Measurements from ENCODE around the gene POLR2I.

Gene POLR2I

DNA sequence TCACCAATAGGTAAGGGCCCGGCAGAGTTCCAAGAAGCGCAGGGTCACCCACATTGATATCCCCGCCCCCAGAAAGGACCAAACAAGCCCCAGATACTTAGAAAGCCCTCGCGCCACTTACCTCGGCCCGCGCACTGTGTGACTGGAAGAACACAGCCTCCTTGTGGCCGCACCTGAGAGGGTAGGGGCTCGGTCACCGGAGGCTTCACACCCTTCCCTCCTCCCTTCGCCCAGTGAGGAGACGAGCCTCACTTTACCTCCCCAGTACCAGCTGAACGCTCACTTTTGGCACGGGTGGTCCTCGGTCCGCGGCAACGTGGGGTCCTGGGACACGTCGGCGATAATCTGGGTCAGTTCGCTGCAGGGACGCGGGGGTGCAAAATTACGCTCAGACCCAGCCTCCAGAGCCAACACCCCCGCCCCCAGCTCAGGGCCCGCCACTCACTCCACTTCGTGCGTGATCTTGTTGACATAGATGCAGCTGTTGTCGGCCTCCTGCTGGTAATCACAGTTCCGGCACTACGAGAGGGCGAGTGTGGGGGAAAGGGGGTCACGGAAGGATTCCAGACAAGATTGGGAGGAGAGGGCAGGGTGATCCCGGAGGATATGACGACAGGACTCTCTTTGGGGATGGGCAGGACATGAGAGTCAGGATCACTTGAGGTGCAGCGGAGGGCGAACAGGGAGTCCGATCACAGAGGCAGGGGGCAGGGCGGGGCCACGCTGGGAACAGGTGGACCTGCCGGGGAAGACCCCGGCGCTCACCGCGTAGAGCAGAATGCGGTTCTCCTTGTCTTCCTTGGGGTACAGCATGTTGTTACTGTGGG lies 568 bp downstream of the POLR2I start (continued):
- TF ChIP-seq, protein P1, sequence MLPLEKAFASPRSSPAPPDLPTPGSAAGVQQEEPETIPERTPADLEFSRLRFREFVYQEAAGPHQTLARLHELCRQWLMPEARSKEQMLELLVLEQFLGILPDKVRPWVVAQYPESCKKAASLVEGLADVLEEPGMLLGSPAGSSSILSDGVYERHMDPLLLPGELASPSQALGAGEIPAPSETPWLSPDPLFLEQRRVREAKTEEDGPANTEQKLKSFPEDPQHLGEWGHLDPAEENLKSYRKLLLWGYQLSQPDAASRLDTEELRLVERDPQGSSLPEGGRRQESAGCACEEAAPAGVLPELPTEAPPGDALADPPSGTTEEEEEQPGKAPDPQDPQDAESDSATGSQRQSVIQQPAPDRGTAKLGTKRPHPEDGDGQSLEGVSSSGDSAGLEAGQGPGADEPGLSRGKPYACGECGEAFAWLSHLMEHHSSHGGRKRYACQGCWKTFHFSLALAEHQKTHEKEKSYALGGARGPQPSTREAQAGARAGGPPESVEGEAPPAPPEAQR (tag by site-specific recombination; IDR thresholded peaks at IDR 0.05): no peak
- TF ChIP-seq ZFHX2 (tag by site-specific recombination; conservative IDR thresholded peaks at IDR 0.05) (peak; percentile 76), KLF9 (tag by site-specific recombination; IDR thresholded peaks at IDR 0.05; ENCODE audit: low read depth) (no peak), ZNF266 (tag by site-specific recombination; IDR thresholded peaks at IDR 0.05; ENCODE audit: low read depth) (no peak), ZNF629 (tag by site-specific recombination; IDR thresholded peaks at IDR 0.05) (no peak; the same call in 1 of the 2 replicates), ZNF768 (tag by site-specific recombination; IDR thresholded peaks at IDR 0.05) (no peak; the same call in 1 of the 2 replicates), ZSCAN16 (tag by site-specific recombination; IDR thresholded peaks at IDR 0.05) (peak; percentile 54; the same call in 1 of the 2 replicates), ZNF544 (tag by site-specific recombination; IDR thresholded peaks at IDR 0.05) (no peak), ZNF558 (tag by site-specific recombination; IDR thresholded peaks at IDR 0.05) (no peak), KLF10 (tag by site-specific recombination; IDR thresholded peaks at IDR 0.05) (no peak), GLI4 (tag by site-specific recombination; IDR thresholded peaks at IDR 0.05) (no peak), GLI2 (tag by site-specific recombination; IDR thresholded peaks at IDR 0.05; ENCODE audit: borderline replicate concordance, low read depth) (no peak), SP2 (tag by site-specific recombination; IDR thresholded peaks at IDR 0.05) (peak; percentile 67), ZNF239 (tag by site-specific recombination; IDR thresholded peaks at IDR 0.05) (no peak), ZBTB48 (tag by site-specific recombination; IDR thresholded peaks at IDR 0.05) (peak; percentile 78; the same call in 1 of the 2 replicates), ZBTB17 (tag by site-specific recombination; IDR thresholded peaks at IDR 0.05) (no peak), ZNF521 (tag by site-specific recombination; IDR thresholded peaks at IDR 0.05) (no peak), TCF7L2 (IDR thresholded peaks at IDR 0.05; ENCODE audit: borderline replicate concordance, low read depth, low read length) (no peak), ZNF501 (tag by site-specific recombination; IDR thresholded peaks at IDR 0.05) (no peak), ZNF555 (tag by site-specific recombination; conservative IDR thresholded peaks at IDR 0.05) (no peak), ZNF510 (tag by site-specific recombination; IDR thresholded peaks at IDR 0.05; ENCODE audit: insufficient replicate concordance) (no peak), RBAK (tag by site-specific recombination; IDR thresholded peaks at IDR 0.05) (no peak), ZNF112 (tag by site-specific recombination; IDR thresholded peaks at IDR 0.05) (no peak)
- TF ChIP-seq, protein P2, sequence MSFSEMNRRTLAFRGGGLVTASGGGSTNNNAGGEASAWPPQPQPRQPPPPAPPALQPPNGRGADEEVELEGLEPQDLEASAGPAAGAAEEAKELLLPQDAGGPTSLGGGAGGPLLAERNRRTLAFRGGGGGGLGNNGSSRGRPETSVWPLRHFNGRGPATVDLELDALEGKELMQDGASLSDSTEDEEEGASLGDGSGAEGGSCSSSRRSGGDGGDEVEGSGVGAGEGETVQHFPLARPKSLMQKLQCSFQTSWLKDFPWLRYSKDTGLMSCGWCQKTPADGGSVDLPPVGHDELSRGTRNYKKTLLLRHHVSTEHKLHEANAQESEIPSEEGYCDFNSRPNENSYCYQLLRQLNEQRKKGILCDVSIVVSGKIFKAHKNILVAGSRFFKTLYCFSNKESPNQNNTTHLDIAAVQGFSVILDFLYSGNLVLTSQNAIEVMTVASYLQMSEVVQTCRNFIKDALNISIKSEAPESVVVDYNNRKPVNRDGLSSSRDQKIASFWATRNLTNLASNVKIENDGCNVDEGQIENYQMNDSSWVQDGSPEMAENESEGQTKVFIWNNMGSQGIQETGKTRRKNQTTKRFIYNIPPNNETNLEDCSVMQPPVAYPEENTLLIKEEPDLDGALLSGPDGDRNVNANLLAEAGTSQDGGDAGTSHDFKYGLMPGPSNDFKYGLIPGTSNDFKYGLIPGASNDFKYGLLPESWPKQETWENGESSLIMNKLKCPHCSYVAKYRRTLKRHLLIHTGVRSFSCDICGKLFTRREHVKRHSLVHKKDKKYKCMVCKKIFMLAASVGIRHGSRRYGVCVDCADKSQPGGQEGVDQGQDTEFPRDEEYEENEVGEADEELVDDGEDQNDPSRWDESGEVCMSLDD (tag by site-specific recombination; IDR thresholded peaks at IDR 0.05): no peak; the same call in 1 of the 2 replicates
- TF ChIP-seq, protein P3, sequence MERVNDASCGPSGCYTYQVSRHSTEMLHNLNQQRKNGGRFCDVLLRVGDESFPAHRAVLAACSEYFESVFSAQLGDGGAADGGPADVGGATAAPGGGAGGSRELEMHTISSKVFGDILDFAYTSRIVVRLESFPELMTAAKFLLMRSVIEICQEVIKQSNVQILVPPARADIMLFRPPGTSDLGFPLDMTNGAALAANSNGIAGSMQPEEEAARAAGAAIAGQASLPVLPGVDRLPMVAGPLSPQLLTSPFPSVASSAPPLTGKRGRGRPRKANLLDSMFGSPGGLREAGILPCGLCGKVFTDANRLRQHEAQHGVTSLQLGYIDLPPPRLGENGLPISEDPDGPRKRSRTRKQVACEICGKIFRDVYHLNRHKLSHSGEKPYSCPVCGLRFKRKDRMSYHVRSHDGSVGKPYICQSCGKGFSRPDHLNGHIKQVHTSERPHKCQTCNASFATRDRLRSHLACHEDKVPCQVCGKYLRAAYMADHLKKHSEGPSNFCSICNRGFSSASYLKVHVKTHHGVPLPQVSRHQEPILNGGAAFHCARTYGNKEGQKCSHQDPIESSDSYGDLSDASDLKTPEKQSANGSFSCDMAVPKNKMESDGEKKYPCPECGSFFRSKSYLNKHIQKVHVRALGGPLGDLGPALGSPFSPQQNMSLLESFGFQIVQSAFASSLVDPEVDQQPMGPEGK (tag by site-specific recombination; IDR thresholded peaks at IDR 0.05): peak; percentile 81; the same call in 1 of the 2 replicates
- TF ChIP-seq, protein P4, sequence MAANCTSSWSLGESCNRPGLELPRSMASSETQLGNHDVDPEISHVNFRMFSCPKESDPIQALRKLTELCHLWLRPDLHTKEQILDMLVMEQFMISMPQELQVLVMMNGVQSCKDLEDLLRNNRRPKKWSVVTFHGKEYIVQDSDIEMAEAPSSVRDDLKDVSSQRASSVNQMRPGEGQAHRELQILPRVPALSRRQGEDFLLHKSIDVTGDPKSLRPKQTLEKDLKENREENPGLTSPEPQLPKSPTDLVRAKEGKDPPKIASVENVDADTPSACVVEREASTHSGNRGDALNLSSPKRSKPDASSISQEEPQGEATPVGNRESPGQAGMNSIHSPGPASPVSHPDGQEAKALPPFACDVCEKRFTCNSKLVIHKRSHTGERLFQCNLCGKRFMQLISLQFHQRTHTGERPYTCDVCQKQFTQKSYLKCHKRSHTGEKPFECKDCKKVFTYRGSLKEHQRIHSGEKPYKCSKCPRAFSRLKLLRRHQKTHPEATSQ (tag by site-specific recombination; IDR thresholded peaks at IDR 0.05): peak; percentile 78; the same call in 1 of the 2 replicates
- TF ChIP-seq, protein P5, sequence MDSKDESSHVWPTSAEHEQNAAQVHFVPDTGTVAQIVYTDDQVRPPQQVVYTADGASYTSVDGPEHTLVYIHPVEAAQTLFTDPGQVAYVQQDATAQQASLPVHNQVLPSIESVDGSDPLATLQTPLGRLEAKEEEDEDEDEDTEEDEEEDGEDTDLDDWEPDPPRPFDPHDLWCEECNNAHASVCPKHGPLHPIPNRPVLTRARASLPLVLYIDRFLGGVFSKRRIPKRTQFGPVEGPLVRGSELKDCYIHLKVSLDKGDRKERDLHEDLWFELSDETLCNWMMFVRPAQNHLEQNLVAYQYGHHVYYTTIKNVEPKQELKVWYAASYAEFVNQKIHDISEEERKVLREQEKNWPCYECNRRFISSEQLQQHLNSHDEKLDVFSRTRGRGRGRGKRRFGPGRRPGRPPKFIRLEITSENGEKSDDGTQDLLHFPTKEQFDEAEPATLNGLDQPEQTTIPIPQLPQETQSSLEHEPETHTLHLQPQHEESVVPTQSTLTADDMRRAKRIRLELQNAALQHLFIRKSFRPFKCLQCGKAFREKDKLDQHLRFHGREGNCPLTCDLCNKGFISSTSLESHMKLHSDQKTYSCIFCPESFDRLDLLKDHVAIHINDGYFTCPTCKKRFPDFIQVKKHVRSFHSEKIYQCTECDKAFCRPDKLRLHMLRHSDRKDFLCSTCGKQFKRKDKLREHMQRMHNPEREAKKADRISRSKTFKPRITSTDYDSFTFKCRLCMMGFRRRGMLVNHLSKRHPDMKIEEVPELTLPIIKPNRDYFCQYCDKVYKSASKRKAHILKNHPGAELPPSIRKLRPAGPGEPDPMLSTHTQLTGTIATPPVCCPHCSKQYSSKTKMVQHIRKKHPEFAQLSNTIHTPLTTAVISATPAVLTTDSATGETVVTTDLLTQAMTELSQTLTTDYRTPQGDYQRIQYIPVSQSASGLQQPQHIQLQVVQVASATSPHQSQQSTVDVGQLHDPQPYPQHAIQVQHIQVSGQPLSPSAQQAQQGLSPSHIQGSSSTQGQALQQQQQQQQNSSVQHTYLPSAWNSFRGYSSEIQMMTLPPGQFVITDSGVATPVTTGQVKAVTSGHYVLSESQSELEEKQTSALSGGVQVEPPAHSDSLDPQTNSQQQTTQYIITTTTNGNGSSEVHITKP (tag by site-specific recombination; IDR thresholded peaks at IDR 0.05): peak; percentile 80; the same call in 1 of the 2 replicates
